Heart left ventricle (tissue), 13 donors: ENCODE data around the gene SOX18.

ENCODE experiments used
- CTCF ChIP-seq, 12 donors: fragments of 200-600 bp; sonication (generic) in 4 of 12; IDR thresholded peaks; one replicate each; pipeline versions ENCODE4 v1.5.0 to v1.8.0; 2018 to 2022; ENCODE audit warnings: antibody characterized with exemption in 12 of 12, mild to moderate bottlenecking in 5 of 12
- POLR2A ChIP-seq, 2 donors: fragments of 450-650 bp; IDR thresholded peaks; one replicate each; pipeline ENCODE4 v1.6.1; 2017; ENCODE audit warnings: antibody characterized with exemption in 2 of 2, mild to moderate bottlenecking in 2 of 2, moderate library complexity in 2 of 2
- donor health status: ischemic (EF 13 %, LVEDD 7.1; RV severe dilation, severe dysfunction).
- donor health status: DM: no; HTN: yes; CAD: no.
- donor health status: DM: no; HTN: no; CAD: no.
- donor health status: ischemic (EF 25% LVEDD 6.9; RV normal size, moderate dysfunction).
- donor health status: ischemic (EF 25% LVEDD 5.7; RV mildly dilated, moderate dysfunction).
- donor health status: ischemic (EF 35%, LVEDD 5.7; RV mildly dilated, moderate dysfunction).
- donor health status: nonischemic (EF 11% LVEDD 7.7; RV severe dilation, severe dysfunction).
- donor health status: DM: yes; HTN: yes; CAD: no.
- donor health status: PGD.
- donor health status: ischemic (EF 29% LVEDD 5.4; RV normal size, mild dysfunction).
- donor health status: nonischemic (EF 23%, LVEDD 6.1; RV moderate dilation, normal function).

GRCh38 chr20:64073476-64074183 lies 24.2 kb upstream of the SOX18 start:
- no peak for TF ChIP-seq CTCF (IDR thresholded peaks at IDR 0.05)
- TF ChIP-seq POLR2A (IDR thresholded peaks at IDR 0.05): no peak
